Astrocyte (in vitro differentiated cells and primary cell): ENCODE results near the gene KCNMA1. TPM values are rescaled to one million over a fixed set of nuclear protein-coding genes. Genes with fewer than 3 reads are reported as not detected.
A peak's percentile ranks its signal among the peaks of the same experiment; 100 is the strongest.

Experiments used
- DNase-seq: peaks from one replicate; pipeline ENCODE4 v3.0.0-alpha.2; 2010; ENCODE audit warnings: low read depth
- FAIRE-seq: peaks from 2 replicates; lab custom pipeline; 2011; peaks lifted over from hg19 to GRCh38; lab: Jason Lieb, UNC
- H2AFZ ChIP-seq: 2 replicates; pipeline ENCODE4 v1.6.0; 2012; ENCODE audit warnings: low read depth, low read length, inconsistent platforms
- H3K27ac ChIP-seq: 2 replicates; pipeline ENCODE4 v1.5.1; 2011; ENCODE audit warnings: low read depth, low read length, inconsistent platforms
- H3K27me3 ChIP-seq: 2 replicates; pipeline ENCODE4 v1.6.0; 2011; ENCODE audit warnings: low read length, inconsistent platforms; ENCODE audit not compliant: insufficient read depth
- H3K36me3 ChIP-seq: 2 replicates; pipeline ENCODE4 v1.5.1; 2011; ENCODE audit warnings: low read length, inconsistent platforms; ENCODE audit not compliant: insufficient read depth
- H3K4me1 ChIP-seq: 2 replicates; pipeline ENCODE4 v1.5.1; 2011; ENCODE audit warnings: low read length, inconsistent platforms; ENCODE audit not compliant: insufficient read depth
- H3K4me2 ChIP-seq: 2 replicates; pipeline ENCODE4 v1.6.0; 2012; ENCODE audit warnings: low read length, inconsistent platforms
- H3K4me3 ChIP-seq: 2 replicates; pipeline ENCODE4 v1.5.1; 2011; ENCODE audit warnings: low read depth, mild to moderate bottlenecking, low read length, inconsistent platforms; ENCODE audit not compliant: insufficient read depth
- H3K79me2 ChIP-seq: 2 replicates; pipeline ENCODE4 v1.6.0; 2012; ENCODE audit warnings: mild to moderate bottlenecking, low read length, inconsistent platforms; ENCODE audit not compliant: insufficient read depth
- H3K9ac ChIP-seq: 2 replicates; pipeline ENCODE4 v1.6.0; 2012; ENCODE audit warnings: mild to moderate bottlenecking, low read length, inconsistent platforms
- H3K9me3 ChIP-seq: 2 replicates; pipeline ENCODE4 v1.5.1; 2012; ENCODE audit warnings: low read depth, mild to moderate bottlenecking, low read length, inconsistent platforms; ENCODE audit not compliant: insufficient read depth
- H4K20me1 ChIP-seq: 2 replicates; pipeline ENCODE4 v1.6.0; 2012; ENCODE audit warnings: low read length, inconsistent platforms; ENCODE audit not compliant: insufficient read depth
- H3K27ac Mint-ChIP-seq: one replicate; pipeline ENCODE4 v1.8.0; 2021; ENCODE audit warnings: mild to moderate bottlenecking, mixed read lengths; ENCODE audit not compliant: unreplicated experiment
- H3K27me3 Mint-ChIP-seq: one replicate; pipeline ENCODE4 v1.8.0; 2021; ENCODE audit warnings: low read depth, mixed read lengths; ENCODE audit not compliant: unreplicated experiment
- H3K36me3 Mint-ChIP-seq: one replicate; pipeline ENCODE4 v1.8.0; 2021; ENCODE audit warnings: low read depth, mixed read lengths; ENCODE audit not compliant: unreplicated experiment
- H3K4me1 Mint-ChIP-seq: one replicate; pipeline ENCODE4 v1.8.0; 2021; ENCODE audit warnings: low read depth, mixed read lengths; ENCODE audit not compliant: unreplicated experiment
- H3K4me3 Mint-ChIP-seq: one replicate; pipeline ENCODE4 v1.8.0; 2021; ENCODE audit warnings: mild to moderate bottlenecking, moderate library complexity, mixed read lengths; ENCODE audit not compliant: unreplicated experiment
- H3K9me3 Mint-ChIP-seq: one replicate; pipeline ENCODE4 v1.8.0; 2021; ENCODE audit warnings: mild to moderate bottlenecking, mixed read lengths; ENCODE audit not compliant: unreplicated experiment
- CTCF ChIP-seq: IDR thresholded peaks from 2 replicates; pipeline ENCODE4 v1.5.1; 2011; ENCODE audit warnings: low read depth, mild to moderate bottlenecking, inconsistent platforms, low read length, moderate library complexity; ENCODE audit not compliant: insufficient read depth
- EZH2 ChIP-seq: IDR thresholded peaks from 2 replicates; pipeline ENCODE4 v1.6.1; 2012; ENCODE audit warnings: mild to moderate bottlenecking, low read length, inconsistent platforms; ENCODE audit not compliant: insufficient read depth
- total RNA-seq: library from RNA; stranded (reverse); gene quantifications from 2 replicates; pipeline ENCODE4 v1.2.1, GENCODE V29; 2021

The KCNMA1 gene
- total RNA-seq, 1 donor from 2014 or later = 45.8 TPM

- Histone ChIP-seq H3K36me3 (no peaks in the 10 kb centered on the region), H3K27ac (no peak overlapping the region), H3K4me1 (peaks cover 22% of the 10 kb centered on the region), H3K4me2 (peak overlapping the region; percentile 95), H4K20me1 (peaks cover 20% of the 10 kb centered on the region), H3K9me3 (no peaks in the 10 kb centered on the region), H3K27me3 (no peaks in the 10 kb centered on the region), H3K4me3 (peak overlapping the region; percentile 2), H3K9ac (peak overlapping the region; percentile 19), H3K79me2 (peaks cover 70% of the 10 kb centered on the region), H2AFZ (no peak overlapping the region)
- no peak for FAIRE-seq
- no peak for TF ChIP-seq EZH2
- no peak for TF ChIP-seq CTCF
- no peak for DNase-seq
- Mint-ChIP-seq H3K4me1 (peaks cover 18% of the 10 kb centered on the region), H3K9me3 (no peaks in the 10 kb centered on the region), H3K36me3 (peaks cover 4% of the 10 kb centered on the region), H3K4me3 (peak overlapping the region; percentile 99), H3K27me3 (peaks cover 4% of the 10 kb centered on the region), H3K27ac (no peak overlapping the region)
Measured at GRCh38 chr10:77634939-77635338, 2.7 kb downstream of the KCNMA1 start.

GRCh38 chr10:77633376-77633775, 4.2 kb downstream of the KCNMA1 start:
- H3K9me3 ChIP-seq = no peaks in the 10 kb centered on the region
- TF ChIP-seq CTCF (no peak), EZH2 (no peak)
- peaks cover 73% of the 10 kb centered on the region for H3K79me2 ChIP-seq
- Mint-ChIP-seq H3K4me1 (peaks cover 28% of the 10 kb centered on the region), H3K36me3 (peaks cover 3% of the 10 kb centered on the region), H3K27ac (no peak overlapping the region), H3K27me3 (no peaks in the 10 kb centered on the region), H3K9me3 (no peaks in the 10 kb centered on the region), H3K4me3 (no peak overlapping the region)
- peaks cover 28% of the 10 kb centered on the region for H3K4me1 ChIP-seq
- no peak overlapping the region for H2AFZ ChIP-seq
- H3K4me2 ChIP-seq = no peak overlapping the region
- H3K36me3 ChIP-seq = no peaks in the 10 kb centered on the region
- H3K27me3 ChIP-seq = no peaks in the 10 kb centered on the region
- no peak for DNase-seq
- H3K9ac ChIP-seq = no peak overlapping the region
- H3K4me3 ChIP-seq = no peak overlapping the region
- FAIRE-seq = no peak
- H3K27ac ChIP-seq = no peak overlapping the region
- peaks cover 20% of the 10 kb centered on the region for H4K20me1 ChIP-seq

GRCh38 chr10:77631241-77631640, 6.4 kb downstream of the KCNMA1 start:
- Mint-ChIP-seq H3K4me1 (peaks cover 31% of the 10 kb centered on the region), H3K36me3 (peaks cover 3% of the 10 kb centered on the region), H3K27me3 (no peaks in the 10 kb centered on the region), H3K9me3 (no peaks in the 10 kb centered on the region), H3K4me3 (no peak overlapping the region), H3K27ac (no peak overlapping the region)
- Histone ChIP-seq H3K27ac (no peak overlapping the region), H3K4me2 (no peak overlapping the region), H3K4me3 (no peak overlapping the region), H3K4me1 (peaks cover 22% of the 10 kb centered on the region), H3K9me3 (no peaks in the 10 kb centered on the region), H3K27me3 (no peaks in the 10 kb centered on the region), H3K36me3 (no peaks in the 10 kb centered on the region), H3K79me2 (peaks cover 73% of the 10 kb centered on the region), H3K9ac (no peak overlapping the region), H2AFZ (no peak overlapping the region), H4K20me1 (peaks cover 20% of the 10 kb centered on the region)
- DNase-seq (no peak), FAIRE-seq (no peak)
- TF ChIP-seq CTCF (no peak), EZH2 (no peak)
